GM21447 (cell line): ENCODE results near the gene SLC19A2.
A peak's percentile ranks its signal among the peaks of the same experiment; 100 is the strongest.
"Not testable (repeated sequence)": the region's sequence is repeated elsewhere in the genome, so short reads cannot be mapped to it uniquely, and the experiment has no call there.

Source experiments
- ATAC-seq: cut with Tn5 transposase; IDR thresholded peaks from one replicate; pipeline ENCODE4 v1.9.1; 2021; ENCODE audit not compliant: unreplicated experiment

SLC19A2 gene

DNA sequence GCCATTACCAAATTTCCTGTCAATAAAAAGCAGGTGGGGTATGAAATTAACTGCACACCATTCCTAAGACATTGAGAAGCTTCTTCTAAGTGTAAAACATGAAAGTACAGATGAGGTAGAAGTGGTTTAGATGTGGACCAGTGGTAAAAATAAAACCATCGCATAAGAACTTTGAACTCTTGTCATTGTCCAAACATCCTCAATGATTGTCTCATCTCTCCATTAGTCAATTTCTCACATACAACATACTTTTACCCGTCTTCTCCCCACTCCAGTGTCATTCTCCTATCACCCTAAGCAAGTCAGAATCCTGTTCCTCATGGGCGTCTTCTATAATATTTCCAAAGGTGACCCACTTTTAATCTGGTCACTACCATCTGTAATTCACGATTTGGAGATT, 24.3 kb upstream of the SLC19A2 start:
- no peak for ATAC-seq

DNA sequence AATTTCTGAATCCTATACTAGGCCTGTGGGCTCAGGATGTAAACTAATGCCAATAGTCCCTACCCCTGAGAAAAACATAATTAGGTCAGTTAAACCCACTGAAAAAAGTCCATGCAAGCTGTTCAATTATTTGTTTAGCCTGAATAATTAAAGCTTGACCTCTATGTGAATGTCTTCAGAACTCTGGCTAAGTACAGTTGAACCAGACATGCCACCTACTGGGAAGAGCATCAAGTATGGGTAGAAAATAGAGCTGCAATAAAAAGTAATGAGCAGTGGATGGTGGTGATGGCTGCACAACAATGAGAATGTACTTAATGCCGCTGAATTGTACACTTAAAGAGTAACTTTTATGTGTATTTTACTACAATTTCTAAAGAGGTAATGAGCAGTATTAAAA, 23.6 kb upstream of the SLC19A2 start:
- no peak for ATAC-seq

DNA sequence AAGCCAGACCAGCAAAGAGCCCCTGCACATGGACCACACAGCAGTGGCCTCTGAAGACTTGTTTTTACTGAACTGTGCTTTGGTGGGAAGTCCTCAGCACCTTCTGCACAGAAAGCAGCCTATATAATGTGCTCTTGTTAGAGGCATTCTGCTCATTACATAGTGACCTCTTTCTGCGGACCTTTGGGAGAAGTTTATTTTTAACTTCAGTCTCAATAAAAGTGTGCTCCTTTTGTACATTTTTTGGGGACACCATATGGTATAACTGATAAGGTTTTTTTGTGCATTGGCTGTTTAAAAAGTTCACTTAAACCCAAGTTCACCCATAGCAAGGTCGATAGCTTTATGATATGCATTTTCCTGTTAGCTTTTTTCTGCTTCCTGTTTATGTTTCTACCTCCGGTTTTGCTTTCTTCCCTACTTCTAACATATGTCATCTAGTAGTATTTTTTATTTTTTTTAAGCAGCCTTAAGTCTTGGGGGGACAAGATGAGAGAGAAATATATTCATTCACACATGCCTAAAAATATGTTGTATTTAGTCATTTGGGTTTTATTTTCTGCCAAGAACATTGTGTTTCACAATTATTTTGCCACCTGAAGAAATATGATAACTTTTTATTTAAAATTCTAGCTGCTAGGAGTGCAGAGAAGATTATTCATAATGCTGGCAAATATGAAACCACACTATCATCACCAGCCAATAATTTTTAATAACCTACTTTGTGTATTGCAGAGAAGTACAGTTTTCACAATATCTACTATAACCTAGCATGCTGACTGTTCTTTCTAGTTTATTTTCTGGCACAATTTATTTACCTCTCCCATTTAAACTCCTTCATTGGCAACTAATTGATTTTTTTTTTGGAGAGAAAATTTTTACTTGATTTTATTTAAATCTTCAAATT, 22.9 kb upstream of the SLC19A2 start:
- ATAC-seq, result no peak

DNA sequence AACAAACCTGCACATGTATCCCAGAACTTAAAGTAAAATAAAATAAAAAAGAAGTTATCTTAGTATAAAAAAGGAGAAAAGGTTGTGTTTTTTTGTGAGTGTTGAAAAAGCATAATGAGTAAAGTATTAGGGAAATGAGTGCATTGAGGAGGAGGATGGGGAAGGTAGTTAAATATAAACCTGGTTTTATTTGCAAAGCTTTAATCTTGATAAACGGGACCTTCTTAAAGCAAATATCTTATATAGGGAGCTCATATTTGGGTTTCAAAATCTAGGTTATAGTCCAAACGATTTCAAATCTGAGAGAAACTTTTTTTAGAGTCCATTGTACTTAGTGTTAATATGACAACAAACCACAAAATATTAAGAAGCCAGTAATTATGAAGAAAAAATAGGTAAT, 21.7 kb upstream of the SLC19A2 start:
- ATAC-seq, result no peak

DNA sequence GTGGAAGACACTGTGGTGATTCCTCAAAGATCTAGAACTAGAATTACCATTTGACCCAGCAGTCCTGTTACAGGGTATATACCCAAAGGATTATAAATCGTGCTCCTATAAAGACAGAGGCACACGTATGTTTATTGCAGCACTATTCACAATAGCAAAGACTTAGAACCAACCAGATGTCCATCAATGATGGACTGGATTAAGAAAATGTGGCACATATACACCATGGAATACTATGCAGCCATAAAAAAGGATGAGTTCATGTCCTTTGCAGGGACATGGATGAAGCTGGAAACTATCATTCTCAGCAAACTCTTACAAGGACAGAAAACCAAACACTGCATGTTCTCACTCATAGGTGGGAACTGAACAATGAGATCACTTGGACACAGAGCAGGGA, 17.9 kb upstream of the SLC19A2 start:
- ATAC-seq, result not testable (repeated sequence)

DNA sequence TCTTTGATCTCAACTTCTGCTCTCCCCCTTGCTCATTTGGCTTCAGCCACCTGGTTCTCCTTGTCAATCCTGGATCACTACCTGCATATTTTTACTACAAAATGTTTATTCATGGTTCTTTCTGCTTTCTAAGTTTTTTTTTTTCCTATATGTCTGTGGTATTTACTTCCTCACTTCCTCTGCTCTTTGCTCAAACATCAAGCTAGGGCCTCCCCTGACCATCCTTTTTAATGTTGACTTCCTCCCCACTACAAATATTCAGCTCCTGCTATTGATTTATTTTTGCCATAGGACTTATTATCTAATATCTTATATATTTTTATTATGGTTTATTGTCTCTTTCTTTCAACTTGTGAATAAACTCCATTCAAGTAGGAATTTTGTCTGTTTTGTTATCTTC, 14.1 kb upstream of the SLC19A2 start:
- no peak for ATAC-seq

DNA sequence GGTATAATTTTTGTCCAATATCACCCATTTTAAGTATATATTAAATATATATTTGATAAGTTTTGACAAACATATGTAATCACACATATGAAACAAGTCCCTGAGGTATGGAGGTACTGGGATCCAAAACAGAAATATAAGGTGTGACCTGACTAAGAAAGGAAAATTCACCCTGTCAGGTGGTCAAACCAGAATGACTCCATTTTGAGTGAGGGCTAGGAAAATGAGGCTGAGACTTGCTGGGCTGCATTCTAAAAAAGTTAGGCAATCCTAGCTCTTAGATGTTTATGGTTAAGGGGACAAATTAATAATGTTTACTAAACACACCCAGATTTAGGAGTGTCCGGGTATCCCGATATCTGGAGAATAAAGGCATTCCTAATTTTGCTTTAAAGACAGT, 11.6 kb upstream of the SLC19A2 start:
- no peak for ATAC-seq

DNA sequence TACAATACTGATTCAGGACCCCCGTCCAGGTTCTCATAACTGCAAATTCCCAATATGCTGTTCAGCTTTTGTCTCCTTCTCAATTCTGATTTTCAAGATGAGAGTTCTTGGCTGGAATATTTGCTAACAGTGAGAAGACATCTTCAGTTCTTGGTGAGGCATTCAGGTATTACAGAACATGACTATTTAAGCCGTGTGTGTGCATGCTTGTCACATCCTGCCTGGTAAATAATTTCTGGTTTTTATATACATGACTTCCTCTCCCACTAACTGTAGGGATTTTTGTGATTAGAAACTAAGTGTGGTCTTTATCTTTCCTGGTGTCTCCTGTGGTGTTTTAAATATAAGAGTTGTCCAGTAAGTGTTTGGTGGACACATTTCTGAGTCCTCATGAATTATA, 10.2 kb upstream of the SLC19A2 start:
- ATAC-seq, result no peak

DNA sequence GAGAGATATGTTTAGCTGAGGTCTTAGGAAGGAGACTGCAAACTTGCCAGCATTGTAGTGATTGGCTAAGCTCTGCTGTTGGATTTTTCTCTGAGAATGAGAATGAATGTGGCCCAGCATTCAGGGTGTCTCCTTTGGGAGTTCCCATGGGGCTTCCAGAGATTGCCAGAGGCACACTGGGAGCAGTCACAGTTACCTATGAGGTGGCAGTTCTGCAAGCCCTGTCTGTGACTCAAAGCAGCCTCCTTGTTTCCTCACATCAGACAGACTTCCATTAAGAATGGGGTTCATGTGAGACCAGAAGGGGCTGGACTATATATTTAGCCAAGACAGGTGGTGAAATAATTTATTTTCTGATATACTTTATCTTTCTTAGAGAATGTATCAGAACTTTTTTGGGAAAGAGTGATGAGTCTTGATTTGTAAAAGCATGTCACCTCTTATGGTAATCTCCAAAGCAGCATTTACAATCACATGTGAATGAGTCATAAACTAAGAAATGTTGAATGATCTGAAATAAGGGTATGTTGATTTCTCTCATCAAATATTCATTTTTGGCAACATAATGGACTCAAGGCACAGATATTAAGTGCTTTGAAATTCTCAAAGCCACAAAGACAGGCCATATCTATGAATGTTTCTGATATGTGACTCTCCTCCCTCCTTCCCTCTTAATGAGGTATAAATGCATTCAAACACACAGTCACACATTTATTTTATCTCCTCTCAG, 9.5 kb upstream of the SLC19A2 start:
- ATAC-seq, result no peak

DNA sequence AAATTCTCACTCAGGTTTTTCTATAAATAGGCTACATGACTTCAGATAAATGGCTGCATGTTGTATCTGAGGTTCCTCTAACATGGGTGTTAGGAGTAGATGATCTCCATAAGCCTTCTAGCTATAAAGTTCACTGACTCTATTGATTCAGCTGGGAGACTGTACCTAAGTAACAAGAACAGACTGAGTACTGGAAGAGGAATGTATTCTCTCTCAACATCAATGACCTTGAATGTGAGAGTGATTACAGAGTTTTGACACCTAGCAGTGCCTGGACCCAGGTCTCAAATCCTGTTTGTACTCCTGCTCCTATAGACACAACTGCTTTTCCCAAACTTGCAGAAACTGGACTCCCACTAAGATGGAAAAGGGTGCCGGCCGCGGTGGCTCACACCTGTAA, 8.6 kb upstream of the SLC19A2 start:
- no peak for ATAC-seq

DNA sequence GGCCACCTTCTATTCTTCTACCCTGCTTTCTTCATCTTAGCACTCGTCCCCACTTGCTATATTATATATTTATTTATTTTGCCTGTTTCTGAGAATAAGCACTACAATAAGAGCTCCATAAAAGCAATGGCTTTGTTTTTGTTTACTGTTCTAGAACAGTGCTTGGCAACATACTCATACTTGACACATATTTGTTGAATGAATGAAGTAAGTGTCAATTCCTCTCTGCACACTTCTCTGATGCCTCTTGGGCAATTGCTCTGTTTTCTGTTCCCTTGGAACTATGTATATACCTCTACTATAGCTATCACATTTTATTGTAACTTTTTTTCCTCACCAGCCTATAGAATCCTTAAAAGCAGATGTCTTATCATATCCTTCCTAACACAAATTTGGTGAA, 7.5 kb upstream of the SLC19A2 start:
- no peak for ATAC-seq

DNA sequence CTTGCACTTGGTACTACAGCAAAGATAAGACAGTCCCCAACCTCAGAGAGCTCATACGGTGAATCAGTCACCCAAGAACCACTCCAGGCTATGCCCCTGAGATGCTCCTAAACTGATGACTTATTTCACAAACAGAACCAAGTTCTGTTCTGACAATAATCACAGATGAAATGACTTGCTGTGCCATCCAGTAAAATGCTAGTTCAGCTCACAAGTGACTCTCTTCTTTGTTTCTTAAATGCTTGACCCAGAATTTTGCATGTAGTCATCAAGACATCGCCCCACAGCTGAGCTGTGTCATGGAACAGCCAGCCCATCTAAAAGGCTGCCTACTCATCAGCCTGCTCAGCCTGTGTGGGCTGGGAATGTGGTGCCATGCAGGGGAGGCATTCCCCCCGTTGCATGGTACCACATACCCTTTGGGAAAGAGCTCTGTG, 6.1 kb upstream of the SLC19A2 start:
- ATAC-seq, result peak; percentile 50

DNA sequence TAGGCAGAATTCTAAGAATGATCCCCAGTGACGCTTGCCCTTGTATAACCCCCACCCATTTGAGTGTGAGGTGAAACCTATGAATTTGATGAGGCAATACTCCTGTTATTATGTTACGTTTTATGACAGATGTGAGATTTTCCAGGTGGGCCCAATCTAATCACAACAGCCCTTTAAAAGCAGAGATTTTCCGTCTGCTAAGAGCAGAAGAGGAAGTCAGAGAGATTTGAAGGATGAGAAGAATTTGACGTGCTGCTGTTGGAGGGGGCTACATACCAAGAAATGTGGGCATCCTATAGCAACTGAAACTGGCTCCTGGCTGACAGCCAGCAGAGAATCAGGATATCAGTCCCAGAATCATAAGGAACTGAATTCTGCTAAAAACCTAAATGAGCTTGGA, 2.4 kb upstream of the SLC19A2 start:
- ATAC-seq, result no peak

DNA sequence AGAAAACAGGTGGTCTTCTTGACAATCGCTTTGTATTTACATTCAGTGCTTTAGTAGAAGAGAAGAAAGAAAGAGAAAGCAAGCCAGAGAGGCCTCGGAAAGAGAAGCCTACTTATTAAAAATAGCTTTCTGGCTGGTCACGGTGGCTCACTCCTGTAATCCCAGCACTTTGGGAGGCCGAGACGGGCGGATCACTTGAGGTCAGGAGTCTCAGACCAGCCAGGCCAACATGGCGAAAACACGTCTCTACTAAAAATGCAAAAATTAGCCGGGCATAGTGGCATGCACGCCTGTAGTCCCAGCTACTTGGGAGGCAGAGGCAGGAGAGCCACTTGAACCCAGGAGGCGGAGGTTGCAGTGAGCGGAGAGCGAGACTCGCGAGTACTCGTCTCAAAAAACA, 1.8 kb upstream of the SLC19A2 start:
- ATAC-seq, result no peak

DNA sequence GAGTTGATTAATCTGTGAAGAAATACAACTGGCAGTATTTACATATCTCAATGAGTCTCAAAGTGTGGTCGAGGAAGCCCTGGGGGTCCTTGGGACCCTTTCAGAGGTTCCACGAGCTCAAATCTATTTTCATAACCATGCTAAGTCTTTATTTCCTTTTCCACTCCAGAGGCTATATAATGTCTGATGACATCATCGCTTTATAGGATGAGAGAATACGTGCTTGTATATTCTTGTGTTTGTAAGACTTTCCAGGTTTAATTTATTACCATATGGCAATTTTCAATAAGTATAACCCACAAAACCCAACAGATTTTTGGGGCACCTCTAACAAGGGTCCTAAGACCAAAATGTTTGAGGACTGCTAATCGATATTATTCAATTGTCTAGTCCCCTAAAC, 1.4 kb upstream of the SLC19A2 start:
- no peak for ATAC-seq

DNA sequence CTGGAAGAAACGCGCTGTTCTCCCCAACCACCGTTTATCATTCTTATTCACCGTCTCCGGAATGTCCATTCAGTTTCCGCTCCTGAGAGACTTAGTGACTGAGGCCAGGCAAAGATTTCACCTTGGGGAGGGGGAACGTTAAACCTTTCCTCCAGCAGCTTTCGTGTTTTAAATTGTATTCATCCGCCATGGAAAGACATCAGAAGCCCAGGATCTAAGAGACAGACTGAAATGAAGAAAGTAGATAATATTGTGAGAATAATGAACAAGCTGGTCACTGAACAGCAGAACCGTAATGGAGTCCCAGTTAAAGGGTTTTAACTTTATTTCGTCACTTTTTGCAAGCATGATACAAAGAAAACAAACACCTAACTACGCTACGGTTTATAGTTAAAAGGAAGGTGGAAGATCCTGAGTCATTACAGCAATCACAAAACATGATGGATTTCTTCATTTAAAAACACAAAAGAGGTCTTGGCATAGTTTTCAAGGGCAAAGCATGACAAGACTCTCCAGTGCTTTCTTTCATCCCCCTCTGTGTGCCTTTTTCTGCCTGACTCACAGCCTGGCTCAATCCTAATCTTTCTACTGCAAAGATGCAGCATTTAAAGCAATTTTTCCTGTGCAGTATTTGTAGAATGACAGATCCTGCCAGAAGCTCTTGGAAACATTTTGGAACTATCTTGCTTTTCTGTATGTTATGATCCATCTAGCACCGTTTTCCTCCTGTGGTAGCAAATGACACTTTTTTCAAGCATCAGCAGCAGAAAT, 722 bp upstream of the SLC19A2 start:
- peak; percentile 9 for ATAC-seq

DNA sequence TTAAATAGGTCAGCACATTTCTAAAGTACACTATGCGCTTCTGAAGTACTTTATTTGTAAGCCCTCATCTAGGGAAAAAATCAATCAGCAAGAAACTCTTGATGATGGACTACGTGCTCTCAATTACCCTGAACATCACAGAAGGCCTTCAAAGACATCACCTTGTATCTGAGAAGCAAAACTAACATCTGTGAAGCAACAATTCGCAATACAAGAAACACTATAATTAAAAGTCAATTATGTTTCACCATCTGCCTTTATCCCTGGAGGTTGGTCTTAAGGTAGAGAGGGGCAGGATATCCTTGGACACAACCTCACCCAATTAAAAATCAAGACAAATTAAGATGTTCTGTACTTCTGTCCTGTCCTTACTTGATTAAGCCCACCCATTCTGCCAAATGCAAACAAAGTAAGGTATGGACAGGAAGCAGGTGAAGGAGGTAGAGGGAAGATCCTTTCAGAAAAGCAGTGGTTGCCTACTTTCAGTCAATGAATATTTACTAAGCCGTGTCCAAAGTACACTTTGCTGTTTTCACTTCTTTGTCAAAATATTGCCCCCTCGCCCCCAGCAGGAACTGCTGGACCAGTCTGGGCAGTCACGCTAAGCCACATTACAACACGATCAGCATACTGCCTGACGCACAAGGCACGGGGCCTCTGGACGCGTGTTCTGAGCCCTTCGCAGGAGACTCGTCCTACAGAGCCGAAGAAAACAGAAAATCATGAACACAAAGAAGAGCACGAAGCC, 887 bp downstream of the SLC19A2 start:
- peak; percentile 22 for ATAC-seq

DNA sequence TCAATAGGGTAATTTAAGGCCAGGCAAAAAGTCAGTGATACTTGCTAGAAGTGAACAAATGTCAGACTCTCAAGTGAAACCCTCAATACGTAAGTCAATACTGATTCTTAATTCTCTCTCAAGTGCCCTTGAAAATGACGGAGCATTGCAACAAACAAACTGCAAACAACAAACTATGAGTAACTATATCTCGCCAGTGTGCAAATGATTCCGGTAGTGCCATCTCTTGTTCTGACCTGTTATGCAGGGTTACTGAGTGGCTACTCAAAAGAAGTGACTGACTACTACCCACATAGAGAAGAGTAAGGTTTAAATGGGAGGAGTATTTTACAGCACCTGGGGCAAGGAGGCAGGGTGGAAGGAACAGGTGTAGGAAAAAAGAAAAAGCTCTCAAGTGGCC, 1.6 kb downstream of the SLC19A2 start:
- ATAC-seq, result no peak

DNA sequence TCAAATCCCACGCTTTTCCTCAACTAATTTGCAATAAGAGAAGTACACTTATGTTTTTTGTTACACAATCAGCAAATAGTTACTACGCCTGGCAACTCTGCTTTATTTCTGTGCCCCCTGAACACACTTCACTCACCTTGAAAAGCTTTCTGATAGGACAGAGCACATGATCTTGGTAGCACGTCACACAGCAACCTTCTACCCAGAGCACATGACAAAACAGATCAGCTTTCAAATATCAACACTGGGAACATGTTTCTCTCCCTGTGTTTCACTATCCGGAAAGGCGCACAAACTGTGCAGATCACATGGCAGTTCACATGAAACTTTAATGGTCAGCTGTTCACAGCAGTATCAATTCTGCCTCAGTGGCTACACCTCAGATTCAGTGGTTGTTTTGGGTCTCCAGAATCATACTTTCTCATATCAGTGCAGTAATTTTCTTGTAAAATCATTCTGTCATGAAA, 2.2 kb downstream of the SLC19A2 start:
- ATAC-seq, result no peak

DNA sequence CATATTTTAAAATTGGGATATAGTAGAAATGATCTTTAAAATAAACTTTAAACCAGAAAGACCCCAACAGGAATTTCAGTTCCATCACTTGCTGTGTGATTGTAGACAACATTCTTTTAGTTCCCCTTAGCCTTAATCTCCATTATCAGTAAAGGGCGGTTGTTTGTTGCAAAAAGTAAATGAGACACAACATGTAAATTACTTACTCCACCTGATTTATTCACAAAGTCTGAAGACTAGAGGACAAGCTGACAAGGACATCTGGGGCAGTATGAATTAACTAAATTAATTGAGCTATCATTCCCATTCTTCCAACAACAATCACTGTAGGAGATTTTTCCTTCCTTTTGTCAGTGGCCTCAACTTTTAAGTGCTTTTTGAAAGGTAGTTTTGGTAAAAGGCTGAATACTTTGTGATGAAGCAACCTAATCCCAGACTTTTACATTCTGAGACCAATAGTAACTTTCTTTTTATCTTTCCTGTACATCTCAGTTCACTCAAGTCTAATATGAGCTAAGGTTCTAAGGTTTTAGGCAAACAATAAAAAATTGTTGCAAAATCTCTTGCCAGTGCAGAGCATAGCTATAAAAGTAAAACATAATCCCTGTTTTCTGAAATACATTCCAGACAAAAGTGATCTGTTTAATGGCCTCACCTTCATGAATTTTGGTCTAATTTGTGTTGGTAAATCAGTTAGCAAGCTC, 6.2 kb downstream of the SLC19A2 start:
- no peak for ATAC-seq
